H9 (cell line): ENCODE data around the gene DNAH8. TPM values are rescaled to one million over a fixed set of nuclear protein-coding genes. Genes with fewer than 3 reads are reported as not detected.

Experiments
- DNase-seq: peaks from one replicate; pipeline ENCODE4 v3.0.0-alpha.2; 2017
- H2AFZ ChIP-seq: one replicate; pipeline ENCODE4 v1.6.1; 2013; ENCODE audit warnings: mild to moderate bottlenecking, low read length, control low read depth, moderate library complexity
- H2AK5ac ChIP-seq: 2 replicates; pipeline ENCODE4 v1.6.1; 2013; ENCODE audit warnings: low read length, control low read depth, mixed read lengths; ENCODE audit not compliant: insufficient read length
- H2BK120ac ChIP-seq: one replicate; pipeline ENCODE4 v1.6.1; 2013; ENCODE audit warnings: low read depth, mild to moderate bottlenecking, low read length, control low read depth, inconsistent platforms; ENCODE audit not compliant: poor library complexity, severe bottlenecking
- H2BK12ac ChIP-seq: 2 replicates; pipeline ENCODE4 v1.6.1; 2013; ENCODE audit warnings: low read length, control low read depth, mixed read lengths, low read depth; ENCODE audit not compliant: insufficient read length
- H2BK15ac ChIP-seq: 2 replicates; pipeline ENCODE4 v1.6.1; 2013; ENCODE audit warnings: low read depth, low read length, control low read depth
- H2BK20ac ChIP-seq: one replicate; pipeline ENCODE4 v1.6.1; 2013; ENCODE audit warnings: low read depth, mild to moderate bottlenecking, low read length, control low read depth, inconsistent platforms; ENCODE audit not compliant: poor library complexity, severe bottlenecking
- H2BK5ac ChIP-seq: 2 replicates; pipeline ENCODE4 v1.6.1; 2013; ENCODE audit warnings: low read length, control low read depth, mixed read lengths; ENCODE audit not compliant: insufficient read length
- H3K14ac ChIP-seq: 2 replicates; pipeline ENCODE4 v1.6.1; 2013; ENCODE audit warnings: low read length, control low read depth; ENCODE audit not compliant: insufficient read depth
- H3K18ac ChIP-seq: 2 replicates; pipeline ENCODE4 v1.6.1; 2013; ENCODE audit warnings: low read depth, mild to moderate bottlenecking, mixed read lengths, low read length, control low read depth; ENCODE audit not compliant: insufficient read length
- H3K23ac ChIP-seq: 2 replicates; pipeline ENCODE4 v1.6.1; 2013; ENCODE audit warnings: low read length, control low read depth, mixed read lengths, low read depth; ENCODE audit not compliant: insufficient read length
- H3K23me2 ChIP-seq: 2 replicates; pipeline ENCODE4 v1.6.1; 2013; ENCODE audit warnings: low read depth, mild to moderate bottlenecking, mixed read lengths, low read length, control low read depth; ENCODE audit not compliant: insufficient read length, poor library complexity, severe bottlenecking
- H3K27ac ChIP-seq: 2 replicates; pipeline ENCODE4 v1.5.1; 2013; ENCODE audit warnings: low read length, control low read depth, mixed read lengths, low read depth; ENCODE audit not compliant: insufficient read length
- H3K27me3 ChIP-seq: 2 replicates; pipeline ENCODE4 v1.6.1; 2013; ENCODE audit warnings: low read length, control low read depth, inconsistent platforms; ENCODE audit not compliant: insufficient read depth
- H3K4ac ChIP-seq: 2 replicates; pipeline ENCODE4 v1.6.1; 2013; ENCODE audit warnings: low read depth, mild to moderate bottlenecking, control low read depth, inconsistent platforms, low read length, moderate library complexity
- H3K4me1 ChIP-seq: 2 replicates; pipeline ENCODE4 v1.6.1; 2013; ENCODE audit warnings: low read length, control low read depth, inconsistent platforms; ENCODE audit not compliant: insufficient read depth
- H3K4me2 ChIP-seq: 2 replicates; pipeline ENCODE4 v1.6.1; 2013; ENCODE audit warnings: low read length, control low read depth, mixed read lengths; ENCODE audit not compliant: insufficient read length, insufficient read depth
- H3K56ac ChIP-seq: 2 replicates; pipeline ENCODE4 v1.6.1; 2013; ENCODE audit warnings: low read depth, mild to moderate bottlenecking, mixed read lengths, low read length, control low read depth; ENCODE audit not compliant: insufficient read length
- H3K79me1 ChIP-seq: 2 replicates; pipeline ENCODE4 v1.6.1; 2013; ENCODE audit warnings: low read depth, mild to moderate bottlenecking, moderate library complexity, low read length, control low read depth, inconsistent platforms; ENCODE audit not compliant: insufficient read depth, poor library complexity, severe bottlenecking
- H3K79me2 ChIP-seq: 2 replicates; pipeline ENCODE4 v1.6.1; 2013; ENCODE audit warnings: low read length, control low read depth, inconsistent platforms; ENCODE audit not compliant: insufficient read depth
- H3K9ac ChIP-seq: 2 replicates; pipeline ENCODE4 v1.6.1; 2013; ENCODE audit warnings: low read length, control low read depth, mixed read lengths; ENCODE audit not compliant: insufficient read length; ENCODE audit errors: extremely low read depth
- H3K9me3 ChIP-seq: one replicate; pipeline ENCODE4 v1.6.1; 2013; ENCODE audit warnings: low read depth, low read length, inconsistent platforms; ENCODE audit not compliant: control insufficient read depth
- H3T11ph ChIP-seq: one replicate; pipeline ENCODE4 v1.6.1; 2013; ENCODE audit warnings: mild to moderate bottlenecking, low read length, control low read depth, inconsistent platforms
- H4K20me1 ChIP-seq: one replicate; pipeline ENCODE4 v1.6.1; 2013; ENCODE audit not compliant: control insufficient read depth, insufficient read length, insufficient read depth
- H4K5ac ChIP-seq: 2 replicates; pipeline ENCODE4 v1.6.1; 2013; ENCODE audit warnings: low read depth, mild to moderate bottlenecking, mixed read lengths, low read length, control low read depth; ENCODE audit not compliant: insufficient read length
- H4K8ac ChIP-seq: replicated peaks from 2 replicates; pipeline ENCODE4 v1.6.1; 2013; ENCODE audit warnings: low read length, control low read depth, mixed read lengths, low read depth; ENCODE audit not compliant: insufficient read length
- H4K91ac ChIP-seq: 2 replicates; pipeline ENCODE4 v1.6.1; 2013; ENCODE audit warnings: low read depth, mild to moderate bottlenecking, moderate library complexity, mixed read lengths, low read length, control low read depth; ENCODE audit not compliant: insufficient read length
- H3K27ac Mint-ChIP-seq, 3 experiments: 2 replicates in 2 of 3; 3 replicates in 1 of 3; pipeline ENCODE4 v1.8.0; 2020 to 2021; ENCODE audit warnings: mixed read lengths in 3 of 3, mild to moderate bottlenecking in 1 of 3, moderate library complexity in 1 of 3
- H3K27me3 Mint-ChIP-seq: 2 replicates; pipeline ENCODE4 v1.8.0; 2021; ENCODE audit warnings: low read depth, mild to moderate bottlenecking, moderate library complexity, mixed read lengths
- H3K36me3 Mint-ChIP-seq, 3 experiments: 2 replicates in 2 of 3; 3 replicates in 1 of 3; pipeline ENCODE4 v1.8.0; 2020 to 2021; ENCODE audit warnings: low read depth in 3 of 3, mixed read lengths in 3 of 3; ENCODE audit not compliant: insufficient read depth in 1 of 3
- H3K4me1 Mint-ChIP-seq, 2 experiments: 2 replicates each; pipeline ENCODE4 v1.8.0; 2020; ENCODE audit warnings: mixed read lengths in 2 of 2
- H3K4me3 Mint-ChIP-seq, 2 experiments: 2 replicates in 1 of 2; 3 replicates in 1 of 2; pipeline ENCODE4 v1.8.0; 2020 to 2021; ENCODE audit warnings: mild to moderate bottlenecking in 2 of 2, mixed read lengths in 2 of 2, moderate library complexity in 1 of 2
- H3K9me3 Mint-ChIP-seq, 2 experiments: 2 replicates in 1 of 2; 3 replicates in 1 of 2; pipeline ENCODE4 v1.8.0; 2020; ENCODE audit warnings: mild to moderate bottlenecking in 2 of 2, mixed read lengths in 2 of 2, moderate library complexity in 1 of 2
- WGBS: extraction: QIAGEN DNeasy Blood & Tissue Kit; methylation state at CpG from one replicate; pipeline ENCODE4 v1.1.7; 2013; ENCODE audit warnings: missing lambda C conversion rate, low lambda C conversion rate, mixed read lengths; ENCODE audit not compliant: insufficient read length; ENCODE audit errors: extremely low coverage; 5-methylcytosine and 5-hydroxymethylcytosine counted together
- total RNA-seq: library from RNA; stranded (reverse); gene quantifications from 2 replicates; pipeline ENCODE4 v1.2.1, GENCODE V29; 2021
- TF ChIP-seq, protein P1 (sequence below): fragments of 200-600 bp; sonication (generic); conservative IDR thresholded peaks from 3 replicates; pipeline ENCODE4 v1.8.0; 2021; ENCODE audit warnings: antibody characterized with exemption, mild to moderate bottlenecking

DNAH8 gene
- total RNA-seq, 1 experiment from 2014 or later, result not detected

DNA sequence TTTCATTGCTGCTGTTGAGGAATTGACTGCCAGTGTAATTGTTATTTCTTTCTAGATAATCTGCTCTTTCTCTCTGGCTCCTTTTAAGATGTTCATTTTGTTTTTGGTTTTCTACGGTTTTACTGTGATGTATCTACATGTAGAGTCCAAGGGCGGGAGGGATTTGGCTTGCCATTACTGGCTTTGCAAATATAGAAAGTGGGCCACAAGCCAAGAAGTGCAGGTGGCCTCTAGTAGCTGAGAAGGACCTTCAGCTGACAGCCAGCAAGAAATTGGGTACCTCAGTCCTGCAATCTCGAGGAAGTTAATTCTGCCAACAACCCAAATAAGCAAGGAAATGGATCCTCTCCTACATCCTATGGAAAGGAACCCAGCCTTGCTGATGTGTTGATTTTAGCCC lies 290.7 kb downstream of the DNAH8 start:
- H3K27ac Mint-ChIP-seq, result no peak overlapping the region
- WGBS, result no CpG with 5 or more reads among the region's 3 CpGs
- Histone ChIP-seq H2BK5ac (no peak overlapping the region), H3K9ac (no peak overlapping the region), H4K20me1 (no peaks in the 10 kb centered on the region), H4K8ac (no peak overlapping the region), H3K4me2 (no peak overlapping the region), H3K4me1 (no peaks in the 10 kb centered on the region), H4K91ac (no peak overlapping the region), H4K5ac (no peak overlapping the region), H2BK12ac (no peak overlapping the region), H3K4ac (no peak overlapping the region), H2AFZ (no peak overlapping the region), H2BK20ac (no peak overlapping the region), H3K23ac (no peak overlapping the region), H2BK15ac (no peak overlapping the region), H3K23me2 (no peaks in the 10 kb centered on the region), H3K27ac (no peak overlapping the region), H3K79me2 (no peaks in the 10 kb centered on the region), H3K56ac (no peak overlapping the region), H3K79me1 (no peaks in the 10 kb centered on the region), H3K27me3 (no peaks in the 10 kb centered on the region), H3K9me3 (no peaks in the 10 kb centered on the region), H3K18ac (no peak overlapping the region), H2BK120ac (no peak overlapping the region), H3K14ac (no peak overlapping the region), H3T11ph (no peak overlapping the region), H2AK5ac (no peak overlapping the region)
- H3K36me3 Mint-ChIP-seq, result no peaks in the 10 kb centered on the region
- peaks cover 37% of the 10 kb centered on the region for H3K27me3 Mint-ChIP-seq
- DNase-seq, result no peak
- peaks cover 9 to 13% of the 10 kb centered on the region in 2 experiments; a peak in 3 of 4 replicates for H3K4me1 Mint-ChIP-seq
- no peak overlapping the region for H3K4me3 Mint-ChIP-seq
- H3K9me3 Mint-ChIP-seq, result no peaks in the 10 kb centered on the region
- TF ChIP-seq, protein P1, sequence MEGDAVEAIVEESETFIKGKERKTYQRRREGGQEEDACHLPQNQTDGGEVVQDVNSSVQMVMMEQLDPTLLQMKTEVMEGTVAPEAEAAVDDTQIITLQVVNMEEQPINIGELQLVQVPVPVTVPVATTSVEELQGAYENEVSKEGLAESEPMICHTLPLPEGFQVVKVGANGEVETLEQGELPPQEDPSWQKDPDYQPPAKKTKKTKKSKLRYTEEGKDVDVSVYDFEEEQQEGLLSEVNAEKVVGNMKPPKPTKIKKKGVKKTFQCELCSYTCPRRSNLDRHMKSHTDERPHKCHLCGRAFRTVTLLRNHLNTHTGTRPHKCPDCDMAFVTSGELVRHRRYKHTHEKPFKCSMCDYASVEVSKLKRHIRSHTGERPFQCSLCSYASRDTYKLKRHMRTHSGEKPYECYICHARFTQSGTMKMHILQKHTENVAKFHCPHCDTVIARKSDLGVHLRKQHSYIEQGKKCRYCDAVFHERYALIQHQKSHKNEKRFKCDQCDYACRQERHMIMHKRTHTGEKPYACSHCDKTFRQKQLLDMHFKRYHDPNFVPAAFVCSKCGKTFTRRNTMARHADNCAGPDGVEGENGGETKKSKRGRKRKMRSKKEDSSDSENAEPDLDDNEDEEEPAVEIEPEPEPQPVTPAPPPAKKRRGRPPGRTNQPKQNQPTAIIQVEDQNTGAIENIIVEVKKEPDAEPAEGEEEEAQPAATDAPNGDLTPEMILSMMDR, result no peak
